Neuronal stem cell (in vitro differentiated cells): ENCODE measurements around the gene PRR12.

ENCODE experiments used
- DNase-seq: peaks from one replicate; pipeline ENCODE4 v3.0.0-alpha.2; 2013; ENCODE audit warnings: low spot score
- H2AFZ ChIP-seq: one replicate; pipeline ENCODE4 v1.6.1; 2013; ENCODE audit warnings: mild to moderate bottlenecking, low read length, inconsistent platforms
- H2AK5ac ChIP-seq: 2 replicates; pipeline ENCODE4 v1.6.1; 2013; ENCODE audit warnings: low read depth, mild to moderate bottlenecking, inconsistent platforms, low read length, moderate library complexity, mixed read lengths
- H2BK120ac ChIP-seq: 2 replicates; pipeline ENCODE4 v1.6.1; 2013; ENCODE audit warnings: low read depth, mild to moderate bottlenecking, inconsistent platforms, low read length, moderate library complexity, mixed read lengths
- H2BK12ac ChIP-seq: one replicate; pipeline ENCODE4 v1.6.1; 2013; ENCODE audit warnings: low read length, inconsistent platforms
- H2BK15ac ChIP-seq: 2 replicates; pipeline ENCODE4 v1.6.1; 2013; ENCODE audit warnings: mild to moderate bottlenecking, low read length, inconsistent platforms, mixed read lengths
- H2BK5ac ChIP-seq: one replicate; pipeline ENCODE4 v1.6.1; 2013; ENCODE audit warnings: inconsistent platforms, mild to moderate bottlenecking, low read length, moderate library complexity
- H3K14ac ChIP-seq: one replicate; pipeline ENCODE4 v1.6.1; 2013; ENCODE audit warnings: low read length, inconsistent platforms
- H3K18ac ChIP-seq: 2 replicates; pipeline ENCODE4 v1.6.1; 2013; ENCODE audit warnings: low read length, inconsistent platforms
- H3K23ac ChIP-seq: 2 replicates; pipeline ENCODE4 v1.6.1; 2013; ENCODE audit warnings: low read depth, mild to moderate bottlenecking, mixed read lengths, low read length, inconsistent platforms; ENCODE audit not compliant: poor library complexity
- H3K27ac ChIP-seq: replicated peaks from 3 replicates; pipeline ENCODE4 v1.5.1; 2013; ENCODE audit warnings: low read length, inconsistent platforms
- H3K27me3 ChIP-seq, 3 experiments: 2 replicates each; pipeline ENCODE4 v1.6.1; 2013; ENCODE audit warnings: low read length in 3 of 3, mild to moderate bottlenecking in 2 of 3, inconsistent platforms in 1 of 3, low read depth in 1 of 3, mixed read lengths in 1 of 3, moderate library complexity in 1 of 3; ENCODE audit not compliant: control insufficient read depth in 3 of 3, insufficient read depth in 3 of 3
- H3K36me3 ChIP-seq, 2 donors: replicated peaks in 1 of 2; 2 replicates each; pipeline ENCODE4 v1.6.1; 2013; ENCODE audit warnings: low read length in 2 of 2; ENCODE audit not compliant: control insufficient read depth in 2 of 2, insufficient read depth in 2 of 2
- H3K4ac ChIP-seq: 2 replicates; pipeline ENCODE4 v1.6.1; 2013; ENCODE audit warnings: inconsistent platforms, mild to moderate bottlenecking, low read length, moderate library complexity
- H3K4me1 ChIP-seq, 2 donors: 1 replicate in 1 of 2; 2 replicates in 1 of 2; pipeline ENCODE4 v1.6.1; 2013; ENCODE audit warnings: low read length in 2 of 2, low read depth in 1 of 2; ENCODE audit not compliant: control insufficient read depth in 2 of 2, insufficient read depth in 1 of 2
- H3K4me2 ChIP-seq: one replicate; pipeline ENCODE4 v1.6.1; 2013; ENCODE audit warnings: mild to moderate bottlenecking, low read length, inconsistent platforms; ENCODE audit not compliant: insufficient read depth, poor library complexity, severe bottlenecking
- H3K4me3 ChIP-seq, 2 donors: 2 replicates each; pipeline ENCODE4 v1.5.1; 2013; ENCODE audit warnings: low read length in 2 of 2, mild to moderate bottlenecking in 2 of 2, inconsistent platforms in 1 of 2, moderate library complexity in 1 of 2
- H3K79me1 ChIP-seq: one replicate; pipeline ENCODE4 v1.6.1; 2013; ENCODE audit warnings: low read depth, mild to moderate bottlenecking, inconsistent platforms, low read length, moderate library complexity
- H3K9ac ChIP-seq: one replicate; pipeline ENCODE4 v1.6.1; 2013; ENCODE audit warnings: mild to moderate bottlenecking, low read depth, low read length, inconsistent platforms; ENCODE audit not compliant: poor library complexity
- H3K9me3 ChIP-seq, 2 donors: replicated peaks in 1 of 2; 2 replicates each; pipeline versions ENCODE3 to v1.6.1; 2013; ENCODE audit warnings: low read length in 2 of 2, mild to moderate bottlenecking in 2 of 2, inconsistent platforms in 1 of 2, low read depth in 1 of 2, mixed read lengths in 1 of 2, moderate library complexity in 1 of 2; ENCODE audit not compliant: control insufficient read depth in 2 of 2, insufficient read depth in 1 of 2
- H4K8ac ChIP-seq: one replicate; pipeline ENCODE4 v1.6.1; 2013; ENCODE audit warnings: low read depth, mild to moderate bottlenecking, inconsistent platforms, low read length, moderate library complexity
- H4K91ac ChIP-seq: one replicate; pipeline ENCODE4 v1.6.1; 2013; ENCODE audit warnings: low read length, low read depth, mild to moderate bottlenecking, inconsistent platforms; ENCODE audit not compliant: poor library complexity
- WGBS, 2 donors: extraction: QIAGEN DNeasy Blood & Tissue Kit; methylation state at CpG; one replicate each; pipeline ENCODE4 v1.1.7; 2013; ENCODE audit warnings: missing lambda C conversion rate in 2 of 2, mixed read lengths in 1 of 2; ENCODE audit not compliant: insufficient read length in 2 of 2, insufficient replicate concordance in 1 of 2; ENCODE audit errors: extremely low coverage in 2 of 2; 5-methylcytosine and 5-hydroxymethylcytosine counted together

Gene PRR12

GRCh38 chr19:49590071-49590970 is 661 bp upstream of the PRR12 start:
- no peaks in the 10 kb centered on the region for H3K27me3 ChIP-seq
- peak overlapping the region; percentile 100 for H3K9ac ChIP-seq
- H3K27ac ChIP-seq, result peak overlapping the region; percentile 95
- H3K23ac ChIP-seq, result peak overlapping the region; percentile 98
- peak overlapping the region; percentile 100 for H3K14ac ChIP-seq
- peak overlapping the region; percentile 89 to 98 for H3K4me3 ChIP-seq
- peak; percentile 97 for DNase-seq
- peak overlapping the region; percentile 100 for H3K18ac ChIP-seq
- peaks cover 23% of the 10 kb centered on the region for H3K79me1 ChIP-seq
- peak overlapping the region; percentile 38 for H3K4ac ChIP-seq
- H2BK120ac ChIP-seq, result peak overlapping the region; percentile 94
- peak overlapping the region; percentile 100 for H2BK15ac ChIP-seq
- peaks cover 10 to 15% of the 10 kb centered on the region in 2 donors for H3K4me1 ChIP-seq
- peak overlapping the region; percentile 43 for H4K8ac ChIP-seq
- peak overlapping the region; percentile 99 for H2BK5ac ChIP-seq
- H2BK12ac ChIP-seq, result peak overlapping the region; percentile 97
- H3K9me3 ChIP-seq, result no peaks in the 10 kb centered on the region
- H2AFZ ChIP-seq, result peak overlapping the region; percentile 80
- peak overlapping the region; percentile 100 for H2AK5ac ChIP-seq
- no CpG with 5 or more reads among the region's 58 CpGs for WGBS, 2 donors
- H4K91ac ChIP-seq, result peak overlapping the region; percentile 79
- H3K4me2 ChIP-seq, result peak overlapping the region; percentile 100
- peaks cover 12 to 16% of the 10 kb centered on the region in 2 donors for H3K36me3 ChIP-seq

- Histone ChIP-seq H3K18ac (peak overlapping the region; percentile 97), H3K36me3 (peaks cover 23 to 30% of the 10 kb centered on the region in 2 donors), H2AK5ac (peak overlapping the region; percentile 92), H2BK15ac (peak overlapping the region; percentile 94), H3K4ac (peak overlapping the region; percentile 76), H3K4me3 (peak overlapping the region; percentile 98), H3K27ac (peak overlapping the region; percentile 95), H4K91ac (no peak overlapping the region), H4K8ac (no peak overlapping the region), H3K4me1 (peaks cover 8 to 12% of the 10 kb centered on the region in 2 donors), H3K14ac (peak overlapping the region; percentile 63), H2BK5ac (peak overlapping the region; percentile 98), H3K9ac (peak overlapping the region; percentile 97), H3K23ac (peak overlapping the region; percentile 99), H2BK120ac (peak overlapping the region; percentile 81), H2AFZ (peak overlapping the region; percentile 76), H3K79me1 (peaks cover 34% of the 10 kb centered on the region), H3K9me3 (no peaks in the 10 kb centered on the region), H3K27me3 (no peaks in the 10 kb centered on the region), H2BK12ac (peak overlapping the region; percentile 58), H3K4me2 (peak overlapping the region; percentile 96)
- no peak for DNase-seq
- WGBS, 2 donors, result no CpG with 5 or more reads among the region's 51 CpGs
Measured at GRCh38 chr19:49591731-49592485, 926 bp downstream of the PRR12 start.

- DNase-seq, result no peak
- H2BK120ac ChIP-seq, result no peak overlapping the region
- no peaks in the 10 kb centered on the region for H3K27me3 ChIP-seq
- H2BK15ac ChIP-seq, result peak overlapping the region; percentile 58
- H2AK5ac ChIP-seq, result peak overlapping the region; percentile 92
- peak overlapping the region; percentile 95 for H3K27ac ChIP-seq
- peaks cover 8 to 12% of the 10 kb centered on the region in 2 donors for H3K4me1 ChIP-seq
- no peak overlapping the region for H2BK12ac ChIP-seq
- WGBS, 2 donors, result no CpG with 5 or more reads among the region's 28 CpGs
- H3K4me2 ChIP-seq, result peak overlapping the region; percentile 96
- H4K8ac ChIP-seq, result no peak overlapping the region
- H3K23ac ChIP-seq, result peak overlapping the region; percentile 99
- no peaks in the 10 kb centered on the region for H3K9me3 ChIP-seq
- H3K36me3 ChIP-seq, result peaks cover 28 to 37% of the 10 kb centered on the region in 2 donors
- peak overlapping the region; percentile 98 for H2BK5ac ChIP-seq
- no peak overlapping the region for H3K4ac ChIP-seq
- H4K91ac ChIP-seq, result no peak overlapping the region
- peak overlapping the region; percentile 98 for H3K4me3 ChIP-seq
- H3K9ac ChIP-seq, result peak overlapping the region; percentile 97
- no peak overlapping the region for H2AFZ ChIP-seq
- peak overlapping the region; percentile 97 for H3K18ac ChIP-seq
- peaks cover 38% of the 10 kb centered on the region for H3K79me1 ChIP-seq
- peak overlapping the region; percentile 63 for H3K14ac ChIP-seq
Measured at GRCh38 chr19:49592486-49593232, 1.7 kb downstream of the PRR12 start.
